Endothelial cell of umbilical vein (primary cell): ENCODE data around the gene APBB2.

Experiments
- CTCF ChIP-seq, 2 donors: IDR thresholded peaks; 1 replicate in 1 of 2; 2 replicates in 1 of 2; pipeline ENCODE4 v1.5.1; 2011; ENCODE audit warnings: low read length in 2 of 2, mild to moderate bottlenecking in 2 of 2, moderate library complexity in 2 of 2, control low read depth in 1 of 2, inconsistent platforms in 1 of 2, low read depth in 1 of 2; ENCODE audit not compliant: insufficient read depth in 1 of 2; ENCODE audit errors: extremely low read depth in 1 of 2
- EZH2 ChIP-seq: IDR thresholded peaks from 2 replicates; pipeline ENCODE4 v1.6.1; 2012; ENCODE audit warnings: borderline replicate concordance, low read depth, mild to moderate bottlenecking, moderate library complexity, low read length, inconsistent platforms; ENCODE audit not compliant: severe bottlenecking

- TF ChIP-seq CTCF (IDR thresholded peaks at IDR 0.05; ENCODE audit: extremely low read depth in 1 of 2, insufficient read depth in 1 of 2, low read depth in 1 of 2, low read length in 2 of 2): no peak
- no peak for TF ChIP-seq EZH2
Measured at GRCh38 chr4:41157009-41157408, 57.3 kb downstream of the APBB2 start.
